Cardiac muscle cell (in vitro differentiated cells and primary cell): ENCODE data around the gene TPM1. TPM values are rescaled to one million over a fixed set of nuclear protein-coding genes. Genes with fewer than 3 reads are reported as not detected.

ENCODE experiments used
- DNase-seq, 2 donors: peaks; one replicate each; pipeline versions ENCODE4 v3.0.0 to v3.0.0-alpha.2; 2010 to 2017; ENCODE audit warnings: low read depth in 1 of 2, low spot score in 1 of 2
- H3K27ac ChIP-seq: fragments of 200-600 bp; sonication (generic); 2 replicates; pipeline ENCODE4 v1.5.1; 2016
- H3K27me3 ChIP-seq: fragments of 200-600 bp; sonication (generic); 2 replicates; pipeline ENCODE4 v1.6.0; 2016; ENCODE audit warnings: control low read depth
- H3K36me3 ChIP-seq: fragments of 200-600 bp; sonication (generic); 2 replicates; pipeline ENCODE4 v1.5.1; 2016; ENCODE audit warnings: control low read depth
- H3K4me1 ChIP-seq: fragments of 200-600 bp; sonication (generic); 2 replicates; pipeline ENCODE4 v1.8.1; 2017; ENCODE audit warnings: low read depth, mild to moderate bottlenecking, mixed run types
- H3K4me3 ChIP-seq: fragments of 200-600 bp; sonication (generic); 2 replicates; pipeline ENCODE4 v1.5.1; 2016; ENCODE audit warnings: mild to moderate bottlenecking
- H3K9me3 ChIP-seq: fragments of 200-600 bp; sonication (generic); 2 replicates; pipeline ENCODE4 v1.5.1; 2017; ENCODE audit warnings: low read depth, mild to moderate bottlenecking, control low read depth
- CTCF ChIP-seq: IDR thresholded peaks from 2 replicates; pipeline ENCODE4 v1.5.1; 2012; ENCODE audit warnings: low read depth, mild to moderate bottlenecking, low read length
- polyA plus RNA-seq: library from polyadenylated mRNA; unstranded; fragments of >200 nt; fragmentation: Nextera tagmentation; extraction: Ambion mirVana; gene quantifications from 2 replicates; pipeline ENCODE4 v1.2.1, GENCODE V29; 2016
- total RNA-seq: library from RNA; depleted of rRNA; stranded (reverse); fragments of >200 nt; gene quantifications from 2 replicates; pipeline ENCODE4 v1.2.3, GENCODE V29; 2016

The TPM1 gene
- total and polyA plus RNA-seq, 2 experiments from 2014 or later, result 6,553 to 10,138 TPM

GRCh38 chr15:63045879-63046278 is 3.3 kb downstream of the TPM1 start:
- H3K4me1 ChIP-seq, result peaks cover 51% of the 10 kb centered on the region
- peak overlapping the region; percentile 100 for H3K27ac ChIP-seq
- TF ChIP-seq CTCF, result no peak
- peaks cover 55% of the 10 kb centered on the region for H3K36me3 ChIP-seq
- H3K9me3 ChIP-seq, result no peaks in the 10 kb centered on the region
- no peaks in the 10 kb centered on the region for H3K27me3 ChIP-seq
- H3K4me3 ChIP-seq, result peak overlapping the region; percentile 96
- no peak for DNase-seq

- no peak for TF ChIP-seq CTCF
- Histone ChIP-seq H3K4me3 (peak overlapping the region; percentile 96), H3K9me3 (no peaks in the 10 kb centered on the region), H3K36me3 (peaks cover 65% of the 10 kb centered on the region), H3K27ac (peak overlapping the region; percentile 100), H3K4me1 (peaks cover 57% of the 10 kb centered on the region), H3K27me3 (no peaks in the 10 kb centered on the region)
- peak in 1 of 2 donors; percentile 65 for DNase-seq
These were observed 4.6 kb downstream of the TPM1 start for GRCh38 chr15:63046917-63047760.

GRCh38 chr15:63047792-63048114 is 5.2 kb downstream of the TPM1 start:
- H3K36me3 ChIP-seq, result peaks cover 65% of the 10 kb centered on the region
- peak overlapping the region; percentile 100 for H3K27ac ChIP-seq
- H3K27me3 ChIP-seq, result no peaks in the 10 kb centered on the region
- H3K4me1 ChIP-seq, result peaks cover 63% of the 10 kb centered on the region
- no peaks in the 10 kb centered on the region for H3K9me3 ChIP-seq
- DNase-seq, result no peak
- no peak for TF ChIP-seq CTCF
- H3K4me3 ChIP-seq, result peak overlapping the region; percentile 96

- peaks cover 62% of the 10 kb centered on the region for H3K36me3 ChIP-seq
- peak overlapping the region; percentile 100 for H3K27ac ChIP-seq
- H3K27me3 ChIP-seq, result no peaks in the 10 kb centered on the region
- peak; percentile 94 for TF ChIP-seq CTCF
- no peaks in the 10 kb centered on the region for H3K9me3 ChIP-seq
- H3K4me3 ChIP-seq, result peak overlapping the region; percentile 96
- peaks cover 68% of the 10 kb centered on the region for H3K4me1 ChIP-seq
- DNase-seq, result peak; percentile 95 to 97
These were observed 5.7 kb downstream of the TPM1 start for GRCh38 chr15:63048115-63048775.

- peak; percentile 57 to 85 for DNase-seq
- H3K9me3 ChIP-seq, result no peaks in the 10 kb centered on the region
- no peak for TF ChIP-seq CTCF
- peaks cover 58% of the 10 kb centered on the region for H3K36me3 ChIP-seq
- H3K27ac ChIP-seq, result peak overlapping the region; percentile 100
- H3K4me1 ChIP-seq, result peaks cover 73% of the 10 kb centered on the region
- H3K27me3 ChIP-seq, result no peaks in the 10 kb centered on the region
- H3K4me3 ChIP-seq, result peak overlapping the region; percentile 96
These were observed 6.5 kb downstream of the TPM1 start for GRCh38 chr15:63048776-63049665.
